Measurements from ENCODE around the gene SETD2. TPM values are rescaled to one million over a fixed set of nuclear protein-coding genes. Genes with fewer than 3 reads are reported as not detected.

Gene SETD2
- total and polyA plus RNA-seq, 2 experiments from 2014 or later, result 16.7 to 45.2 TPM

DNA sequence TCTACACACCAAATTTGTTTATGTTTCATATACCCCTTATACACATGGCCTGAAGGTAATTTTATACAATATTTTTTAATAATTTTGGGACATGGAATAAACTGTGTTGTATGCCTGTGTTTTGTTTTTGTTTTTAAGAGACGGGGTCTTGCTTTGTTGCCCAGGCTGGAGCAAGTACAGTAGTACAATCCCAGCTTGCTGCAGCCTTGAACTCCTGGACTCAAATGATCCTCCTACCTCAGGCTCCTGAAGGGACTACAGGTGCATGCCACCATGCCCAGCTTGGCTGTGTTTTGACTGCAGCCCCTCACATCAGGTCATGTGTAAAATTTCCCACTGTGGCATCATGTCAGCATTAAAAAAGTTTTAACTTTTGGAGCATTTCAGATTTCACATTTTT, 18.6 kb downstream of the SETD2 start:
- H3K4me3 Mint-ChIP-seq, result no peak overlapping the region
- Histone ChIP-seq H3K27ac (ENCODE audit: low read depth) (no peak overlapping the region), H3K4me3 (no peak overlapping the region), H2AFZ (no peak overlapping the region), H3K36me3 (ENCODE audit: insufficient read depth) (no peaks in the 10 kb centered on the region), H4K20me1 (replicated peaks; ENCODE audit: insufficient read depth) (peaks cover 36% of the 10 kb centered on the region), H3K79me2 (replicated peaks; ENCODE audit: insufficient read depth) (peaks cover 100% of the 10 kb centered on the region), H3K9me2 (ENCODE audit: insufficient read depth) (no peaks in the 10 kb centered on the region), H3K27me3 (ENCODE audit: insufficient read depth) (no peaks in the 10 kb centered on the region), H3K4me2 (no peak overlapping the region), H3K4me1 (ENCODE audit: insufficient read depth) (peaks cover 27% of the 10 kb centered on the region), H3F3A (replicated peaks; ENCODE audit: low read depth) (no peaks in the 10 kb centered on the region)
- TF ChIP-seq STAT1 (IDR thresholded peaks at IDR 0.05; ENCODE audit: unreplicated experiment) (no peak), ZNF114 (CRISPR knock-in tag; IDR thresholded peaks at IDR 0.05) (no peak), EZH2 (IDR thresholded peaks at IDR 0.05; ENCODE audit: low read depth, unreplicated experiment) (no peak), POLR2AphosphoS5 (IDR thresholded peaks at IDR 0.05; ENCODE audit: low read depth) (no peak), EZH2phosphoT487 (IDR thresholded peaks at IDR 0.05; ENCODE audit: unreplicated experiment) (no peak)
- TF ChIP-seq, protein P1, sequence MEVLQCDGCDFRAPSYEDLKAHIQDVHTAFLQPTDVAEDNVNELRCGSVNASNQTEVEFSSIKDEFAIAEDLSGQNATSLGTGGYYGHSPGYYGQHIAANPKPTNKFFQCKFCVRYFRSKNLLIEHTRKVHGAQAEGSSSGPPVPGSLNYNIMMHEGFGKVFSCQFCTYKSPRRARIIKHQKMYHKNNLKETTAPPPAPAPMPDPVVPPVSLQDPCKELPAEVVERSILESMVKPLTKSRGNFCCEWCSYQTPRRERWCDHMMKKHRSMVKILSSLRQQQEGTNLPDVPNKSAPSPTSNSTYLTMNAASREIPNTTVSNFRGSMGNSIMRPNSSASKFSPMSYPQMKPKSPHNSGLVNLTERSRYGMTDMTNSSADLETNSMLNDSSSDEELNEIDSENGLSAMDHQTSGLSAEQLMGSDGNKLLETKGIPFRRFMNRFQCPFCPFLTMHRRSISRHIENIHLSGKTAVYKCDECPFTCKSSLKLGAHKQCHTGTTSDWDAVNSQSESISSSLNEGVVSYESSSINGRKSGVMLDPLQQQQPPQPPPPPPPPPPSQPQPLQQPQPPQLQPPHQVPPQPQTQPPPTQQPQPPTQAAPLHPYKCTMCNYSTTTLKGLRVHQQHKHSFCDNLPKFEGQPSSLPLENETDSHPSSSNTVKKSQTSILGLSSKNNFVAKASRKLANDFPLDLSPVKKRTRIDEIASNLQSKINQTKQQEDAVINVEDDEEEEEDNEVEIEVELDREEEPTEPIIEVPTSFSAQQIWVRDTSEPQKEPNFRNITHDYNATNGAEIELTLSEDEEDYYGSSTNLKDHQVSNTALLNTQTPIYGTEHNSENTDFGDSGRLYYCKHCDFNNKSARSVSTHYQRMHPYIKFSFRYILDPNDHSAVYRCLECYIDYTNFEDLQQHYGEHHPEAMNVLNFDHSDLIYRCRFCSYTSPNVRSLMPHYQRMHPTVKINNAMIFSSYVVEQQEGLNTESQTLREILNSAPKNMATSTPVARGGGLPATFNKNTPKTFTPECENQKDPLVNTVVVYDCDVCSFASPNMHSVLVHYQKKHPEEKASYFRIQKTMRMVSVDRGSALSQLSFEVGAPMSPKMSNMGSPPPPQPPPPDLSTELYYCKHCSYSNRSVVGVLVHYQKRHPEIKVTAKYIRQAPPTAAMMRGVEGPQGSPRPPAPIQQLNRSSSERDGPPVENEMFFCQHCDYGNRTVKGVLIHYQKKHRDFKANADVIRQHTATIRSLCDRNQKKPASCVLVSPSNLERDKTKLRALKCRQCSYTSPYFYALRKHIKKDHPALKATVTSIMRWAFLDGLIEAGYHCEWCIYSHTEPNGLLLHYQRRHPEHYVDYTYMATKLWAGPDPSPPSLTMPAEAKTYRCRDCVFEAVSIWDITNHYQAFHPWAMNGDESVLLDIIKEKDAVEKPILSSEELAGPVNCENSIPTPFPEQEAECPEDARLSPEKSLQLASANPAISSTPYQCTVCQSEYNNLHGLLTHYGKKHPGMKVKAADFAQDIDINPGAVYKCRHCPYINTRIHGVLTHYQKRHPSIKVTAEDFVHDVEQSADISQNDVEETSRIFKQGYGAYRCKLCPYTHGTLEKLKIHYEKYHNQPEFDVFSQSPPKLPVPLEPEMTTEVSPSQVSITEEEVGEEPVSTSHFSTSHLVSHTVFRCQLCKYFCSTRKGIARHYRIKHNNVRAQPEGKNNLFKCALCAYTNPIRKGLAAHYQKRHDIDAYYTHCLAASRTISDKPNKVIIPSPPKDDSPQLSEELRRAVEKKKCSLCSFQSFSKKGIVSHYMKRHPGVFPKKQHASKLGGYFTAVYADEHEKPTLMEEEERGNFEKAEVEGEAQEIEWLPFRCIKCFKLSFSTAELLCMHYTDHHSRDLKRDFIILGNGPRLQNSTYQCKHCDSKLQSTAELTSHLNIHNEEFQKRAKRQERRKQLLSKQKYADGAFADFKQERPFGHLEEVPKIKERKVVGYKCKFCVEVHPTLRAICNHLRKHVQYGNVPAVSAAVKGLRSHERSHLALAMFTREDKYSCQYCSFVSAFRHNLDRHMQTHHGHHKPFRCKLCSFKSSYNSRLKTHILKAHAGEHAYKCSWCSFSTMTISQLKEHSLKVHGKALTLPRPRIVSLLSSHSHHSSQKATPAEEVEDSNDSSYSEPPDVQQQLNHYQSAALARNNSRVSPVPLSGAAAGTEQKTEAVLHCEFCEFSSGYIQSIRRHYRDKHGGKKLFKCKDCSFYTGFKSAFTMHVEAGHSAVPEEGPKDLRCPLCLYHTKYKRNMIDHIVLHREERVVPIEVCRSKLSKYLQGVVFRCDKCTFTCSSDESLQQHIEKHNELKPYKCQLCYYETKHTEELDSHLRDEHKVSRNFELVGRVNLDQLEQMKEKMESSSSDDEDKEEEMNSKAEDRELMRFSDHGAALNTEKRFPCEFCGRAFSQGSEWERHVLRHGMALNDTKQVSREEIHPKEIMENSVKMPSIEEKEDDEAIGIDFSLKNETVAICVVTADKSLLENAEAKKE (CRISPR knock-in tag; IDR thresholded peaks at IDR 0.05), result no peak
- no peaks in the 10 kb centered on the region for H3K36me3 Mint-ChIP-seq (ENCODE audit: low read depth)
- DNase-seq (ENCODE audit: low spot score) (no peak), ATAC-seq (no peak)
- no peaks in the 10 kb centered on the region for H3K27me3 Mint-ChIP-seq (ENCODE audit: insufficient read depth, low read depth, poor library complexity)
- H3K9me3 Mint-ChIP-seq, result no peaks in the 10 kb centered on the region
- no peak overlapping the region for H3K27ac Mint-ChIP-seq
- peaks cover 20% of the 10 kb centered on the region for H3K4me1 Mint-ChIP-seq

DNA sequence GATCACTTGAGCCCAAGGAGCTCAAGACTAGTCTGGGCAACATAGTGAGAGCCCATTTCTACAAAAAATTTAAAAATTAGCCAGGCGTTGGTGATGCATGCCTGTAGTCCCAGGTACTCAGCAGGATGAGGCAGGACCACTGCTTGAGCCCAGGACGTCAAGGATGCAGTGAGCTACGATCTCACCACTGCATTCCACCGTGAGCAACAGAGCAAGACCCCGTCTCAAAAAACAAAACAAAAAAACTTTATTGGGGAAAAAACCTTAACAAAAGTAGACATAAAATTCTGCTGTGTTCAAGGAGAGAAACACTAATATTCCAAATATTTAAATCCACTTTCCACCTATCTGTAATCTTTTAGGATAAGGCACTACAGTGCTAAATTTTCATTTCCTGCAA, 20.8 kb downstream of the SETD2 start:
- Mint-ChIP-seq H3K27ac (no peak overlapping the region), H3K4me1 (peaks cover 14% of the 10 kb centered on the region), H3K36me3 (ENCODE audit: low read depth) (no peaks in the 10 kb centered on the region; the same call in 2 of the 3 replicates), H3K9me3 (no peaks in the 10 kb centered on the region), H3K4me3 (no peak overlapping the region), H3K27me3 (ENCODE audit: insufficient read depth, low read depth, poor library complexity) (no peaks in the 10 kb centered on the region)
- no peak overlapping the region for H3K4me3 ChIP-seq
- peaks cover 14% of the 10 kb centered on the region for H3K4me1 ChIP-seq (ENCODE audit: insufficient read depth)
- H2AFZ ChIP-seq, result no peak overlapping the region
- peaks cover 26% of the 10 kb centered on the region for H4K20me1 ChIP-seq (replicated peaks; ENCODE audit: insufficient read depth)
- no peak for ATAC-seq
- no peaks in the 10 kb centered on the region for H3K9me2 ChIP-seq (ENCODE audit: insufficient read depth)
- H3K27ac ChIP-seq (ENCODE audit: low read depth), result no peak overlapping the region
- no peaks in the 10 kb centered on the region for H3F3A ChIP-seq (replicated peaks; ENCODE audit: low read depth)
- H3K36me3 ChIP-seq (ENCODE audit: insufficient read depth), result no peaks in the 10 kb centered on the region
- no peak overlapping the region for H3K4me2 ChIP-seq
- no peak for DNase-seq (ENCODE audit: low spot score)
- H3K79me2 ChIP-seq (replicated peaks; ENCODE audit: insufficient read depth), result peaks cover 100% of the 10 kb centered on the region
- no peaks in the 10 kb centered on the region for H3K27me3 ChIP-seq (ENCODE audit: insufficient read depth)
- TF ChIP-seq, protein P2, sequence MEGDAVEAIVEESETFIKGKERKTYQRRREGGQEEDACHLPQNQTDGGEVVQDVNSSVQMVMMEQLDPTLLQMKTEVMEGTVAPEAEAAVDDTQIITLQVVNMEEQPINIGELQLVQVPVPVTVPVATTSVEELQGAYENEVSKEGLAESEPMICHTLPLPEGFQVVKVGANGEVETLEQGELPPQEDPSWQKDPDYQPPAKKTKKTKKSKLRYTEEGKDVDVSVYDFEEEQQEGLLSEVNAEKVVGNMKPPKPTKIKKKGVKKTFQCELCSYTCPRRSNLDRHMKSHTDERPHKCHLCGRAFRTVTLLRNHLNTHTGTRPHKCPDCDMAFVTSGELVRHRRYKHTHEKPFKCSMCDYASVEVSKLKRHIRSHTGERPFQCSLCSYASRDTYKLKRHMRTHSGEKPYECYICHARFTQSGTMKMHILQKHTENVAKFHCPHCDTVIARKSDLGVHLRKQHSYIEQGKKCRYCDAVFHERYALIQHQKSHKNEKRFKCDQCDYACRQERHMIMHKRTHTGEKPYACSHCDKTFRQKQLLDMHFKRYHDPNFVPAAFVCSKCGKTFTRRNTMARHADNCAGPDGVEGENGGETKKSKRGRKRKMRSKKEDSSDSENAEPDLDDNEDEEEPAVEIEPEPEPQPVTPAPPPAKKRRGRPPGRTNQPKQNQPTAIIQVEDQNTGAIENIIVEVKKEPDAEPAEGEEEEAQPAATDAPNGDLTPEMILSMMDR (conservative IDR thresholded peaks at IDR 0.05; ENCODE audit: low read depth in 2 of 2), result no peak
- TF ChIP-seq JUNB (IDR thresholded peaks at IDR 0.05; ENCODE audit: unreplicated experiment) (no peak), ZNF331 (CRISPR knock-in tag; IDR thresholded peaks at IDR 0.05; ENCODE audit: low read depth) (no peak), POLR2AphosphoS5 (IDR thresholded peaks at IDR 0.05; ENCODE audit: low read depth) (no peak), CREB1 (CRISPR knock-in tag; IDR thresholded peaks at IDR 0.05; ENCODE audit: low read depth) (no peak), EZH2phosphoT487 (IDR thresholded peaks at IDR 0.05; ENCODE audit: unreplicated experiment) (no peak)
- TF ChIP-seq, protein P3, sequence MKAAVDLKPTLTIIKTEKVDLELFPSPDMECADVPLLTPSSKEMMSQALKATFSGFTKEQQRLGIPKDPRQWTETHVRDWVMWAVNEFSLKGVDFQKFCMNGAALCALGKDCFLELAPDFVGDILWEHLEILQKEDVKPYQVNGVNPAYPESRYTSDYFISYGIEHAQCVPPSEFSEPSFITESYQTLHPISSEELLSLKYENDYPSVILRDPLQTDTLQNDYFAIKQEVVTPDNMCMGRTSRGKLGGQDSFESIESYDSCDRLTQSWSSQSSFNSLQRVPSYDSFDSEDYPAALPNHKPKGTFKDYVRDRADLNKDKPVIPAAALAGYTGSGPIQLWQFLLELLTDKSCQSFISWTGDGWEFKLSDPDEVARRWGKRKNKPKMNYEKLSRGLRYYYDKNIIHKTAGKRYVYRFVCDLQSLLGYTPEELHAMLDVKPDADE (IDR thresholded peaks at IDR 0.05), result no peak

All from GM23338 (cell line).